GM23338 (cell line): ENCODE measurements around the gene PPP1R14B. TPM values are rescaled to one million over a fixed set of nuclear protein-coding genes. Genes with fewer than 3 reads are reported as not detected.

ENCODE experiments used
- ATAC-seq: fragments of 200-7000 bp; cut with Tn5 transposase; 3 replicates; pipeline ENCODE4 v1.9.1; 2020
- DNase-seq: peaks from one replicate; pipeline ENCODE4 v3.0.0-alpha.2; 2015; ENCODE audit warnings: low spot score
- H2AFZ ChIP-seq: fragments of 200-600 bp; sonication (generic); 2 replicates; pipeline ENCODE4 v1.8.0; 2016; ENCODE audit warnings: antibody characterized with exemption, mild to moderate bottlenecking, moderate library complexity
- H3F3A ChIP-seq: fragments of 200-600 bp; sonication (generic); replicated peaks from 2 replicates; pipeline ENCODE4 v1.8.0; 2017; ENCODE audit warnings: antibody characterized with exemption, mixed run types, low read depth
- H3K27ac ChIP-seq: fragments of 200-600 bp; sonication (generic); 2 replicates; pipeline ENCODE4 v1.6.1; 2016; ENCODE audit warnings: low read depth
- H3K27me3 ChIP-seq: fragments of 200-600 bp; sonication (generic); 2 replicates; pipeline ENCODE4 v1.8.0; 2016; ENCODE audit warnings: mild to moderate bottlenecking, mixed run types, moderate library complexity; ENCODE audit not compliant: insufficient read depth
- H3K36me3 ChIP-seq: fragments of 200-600 bp; sonication (generic); 2 replicates; pipeline ENCODE4 v1.8.0; 2016; ENCODE audit warnings: mild to moderate bottlenecking; ENCODE audit not compliant: insufficient read depth
- H3K4me1 ChIP-seq: fragments of 200-600 bp; sonication (generic); 2 replicates; pipeline ENCODE4 v1.8.0; 2016; ENCODE audit warnings: mild to moderate bottlenecking, moderate library complexity; ENCODE audit not compliant: insufficient read depth
- H3K4me2 ChIP-seq: fragments of 200-600 bp; sonication (generic); 2 replicates; pipeline ENCODE4 v1.7.1; 2017; ENCODE audit warnings: mixed run types
- H3K4me3 ChIP-seq: fragments of 200-600 bp; sonication (generic); 2 replicates; pipeline ENCODE4 v1.6.1; 2016; ENCODE audit warnings: mixed run types
- H3K79me2 ChIP-seq: fragments of 200-600 bp; sonication (generic); replicated peaks from 2 replicates; pipeline ENCODE4 v1.8.0; 2017; ENCODE audit warnings: mild to moderate bottlenecking; ENCODE audit not compliant: insufficient read depth
- H3K9me2 ChIP-seq: fragments of 200-600 bp; sonication (generic); 2 replicates; pipeline ENCODE4 v1.8.0; 2017; ENCODE audit not compliant: insufficient read depth
- H4K20me1 ChIP-seq: fragments of 200-600 bp; sonication (generic); replicated peaks from 2 replicates; pipeline ENCODE4 v1.8.0; 2017; ENCODE audit warnings: mild to moderate bottlenecking; ENCODE audit not compliant: insufficient read depth
- H3K27ac Mint-ChIP-seq: 2 replicates; pipeline ENCODE4 v1.8.0; 2020; ENCODE audit warnings: inconsistent platforms, mild to moderate bottlenecking, moderate library complexity, mixed read lengths
- H3K27me3 Mint-ChIP-seq: 3 replicates; pipeline ENCODE4 v1.8.0; 2022; ENCODE audit warnings: low read depth, mild to moderate bottlenecking, moderate library complexity, mixed read lengths, inconsistent platforms; ENCODE audit not compliant: insufficient read depth, poor library complexity
- H3K36me3 Mint-ChIP-seq: 3 replicates; pipeline ENCODE4 v1.8.0; 2021; ENCODE audit warnings: low read depth, mild to moderate bottlenecking, inconsistent platforms, moderate library complexity, mixed read lengths
- H3K4me1 Mint-ChIP-seq: 3 replicates; pipeline ENCODE4 v1.8.0; 2020; ENCODE audit warnings: mild to moderate bottlenecking, inconsistent platforms, mixed read lengths
- H3K4me3 Mint-ChIP-seq: 3 replicates; pipeline ENCODE4 v1.8.0; 2021; ENCODE audit warnings: moderate library complexity, mild to moderate bottlenecking, inconsistent platforms, mixed read lengths
- H3K9me3 Mint-ChIP-seq: 3 replicates; pipeline ENCODE4 v1.8.0; 2020; ENCODE audit warnings: moderate library complexity, mild to moderate bottlenecking, inconsistent platforms, mixed read lengths
- EZH2 ChIP-seq: fragments of 200-600 bp; sonication (generic); IDR thresholded peaks from one replicate; pipeline ENCODE4 v1.8.0; 2017; ENCODE audit warnings: antibody characterized with exemption, mild to moderate bottlenecking, low read depth; ENCODE audit not compliant: unreplicated experiment
- EZH2phosphoT487 ChIP-seq: fragments of 200-600 bp; sonication (generic); IDR thresholded peaks from one replicate; pipeline ENCODE4 v1.8.1; 2018; ENCODE audit warnings: antibody characterized with exemption; ENCODE audit not compliant: unreplicated experiment
- JUNB ChIP-seq: IDR thresholded peaks from one replicate; pipeline ENCODE4 v1.6.1; 2016; ENCODE audit warnings: antibody characterized with exemption; ENCODE audit not compliant: unreplicated experiment
- NANOG ChIP-seq: IDR thresholded peaks from 2 replicates; pipeline ENCODE4 v1.6.1; 2016; ENCODE audit warnings: antibody characterized with exemption, borderline replicate concordance
- STAT1 ChIP-seq: IDR thresholded peaks from one replicate; pipeline ENCODE4 v1.6.1; 2016; ENCODE audit warnings: antibody characterized with exemption; ENCODE audit not compliant: unreplicated experiment
- ZNF114 ChIP-seq: fragments of 250-450 bp; sonication (Bioruptor Pico); IDR thresholded peaks from 2 replicates; pipeline ENCODE4 v1.5.0; 2020; ENCODE audit warnings: mild to moderate bottlenecking, moderate library complexity
- ZNF331 ChIP-seq: fragments of 250-450 bp; sonication (Bioruptor Pico); IDR thresholded peaks from 2 replicates; pipeline ENCODE4 v1.5.0; 2020; ENCODE audit warnings: low read depth, mild to moderate bottlenecking, moderate library complexity
- polyA plus RNA-seq: library from polyadenylated mRNA; unstranded; fragments of >200 nt; fragmentation: Nextera tagmentation; extraction: Ambion mirVana; gene quantifications from 2 replicates; pipeline ENCODE4 v1.2.1, GENCODE V29; 2016
- total RNA-seq: library from RNA; depleted of rRNA; stranded (reverse); fragments of >200 nt; shearing (Covaris generic); gene quantifications from 2 replicates; pipeline ENCODE4 v1.2.3, GENCODE V29; 2014
- TF ChIP-seq, protein P1 (sequence below): IDR thresholded peaks from 2 replicates; pipeline ENCODE4 v1.6.1; 2016; ENCODE audit warnings: antibody characterized with exemption
- TF ChIP-seq, protein P2 (sequence below), 2 experiments: fragments of 200-600 bp in 1 of 2; sonication (generic) in 1 of 2; conservative IDR thresholded peaks; 2 replicates each; pipeline versions ENCODE4 v1.5.1 to v1.6.1; 2016 to 2017; ENCODE audit warnings: antibody characterized with exemption in 2 of 2, low read depth in 2 of 2, mild to moderate bottlenecking in 2 of 2, moderate library complexity in 1 of 2
- TF ChIP-seq, protein P3 (sequence below): IDR thresholded peaks from one replicate; pipeline ENCODE4 v1.6.1; 2018; ENCODE audit warnings: antibody characterized with exemption; ENCODE audit not compliant: unreplicated experiment
- TF ChIP-seq, protein P4 (sequence below): fragments of 250-450 bp; sonication (Bioruptor Pico); IDR thresholded peaks from 2 replicates; pipeline ENCODE4 v1.5.0; 2020; ENCODE audit warnings: mild to moderate bottlenecking, moderate library complexity

Gene PPP1R14B
- total and polyA plus RNA-seq, 2 experiments from 2014 or later: 250 to 315 TPM

DNA sequence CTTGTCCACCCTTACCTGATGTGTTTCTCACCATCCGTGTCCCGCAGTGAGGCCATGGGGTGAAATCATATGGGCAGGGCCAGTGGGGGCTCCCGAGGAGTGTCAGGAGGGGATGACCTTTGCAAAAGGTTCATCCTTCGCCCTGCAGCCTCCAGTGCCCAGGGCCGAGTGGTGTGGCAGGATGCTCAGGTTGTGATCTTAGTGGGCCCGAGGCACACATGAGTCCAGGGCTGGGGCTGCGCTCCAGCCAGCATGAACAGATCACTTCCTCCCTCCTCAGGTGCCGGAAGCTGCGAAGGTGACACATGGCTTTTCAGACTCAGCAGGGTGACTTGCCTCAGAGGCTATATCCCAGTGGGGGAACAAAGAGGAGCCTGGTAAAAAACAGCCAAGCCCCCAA, 8.7 kb downstream of the PPP1R14B start (continued):
- no peak for TF ChIP-seq EZH2phosphoT487
- TF ChIP-seq, protein P1, sequence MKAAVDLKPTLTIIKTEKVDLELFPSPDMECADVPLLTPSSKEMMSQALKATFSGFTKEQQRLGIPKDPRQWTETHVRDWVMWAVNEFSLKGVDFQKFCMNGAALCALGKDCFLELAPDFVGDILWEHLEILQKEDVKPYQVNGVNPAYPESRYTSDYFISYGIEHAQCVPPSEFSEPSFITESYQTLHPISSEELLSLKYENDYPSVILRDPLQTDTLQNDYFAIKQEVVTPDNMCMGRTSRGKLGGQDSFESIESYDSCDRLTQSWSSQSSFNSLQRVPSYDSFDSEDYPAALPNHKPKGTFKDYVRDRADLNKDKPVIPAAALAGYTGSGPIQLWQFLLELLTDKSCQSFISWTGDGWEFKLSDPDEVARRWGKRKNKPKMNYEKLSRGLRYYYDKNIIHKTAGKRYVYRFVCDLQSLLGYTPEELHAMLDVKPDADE: no peak

DNA sequence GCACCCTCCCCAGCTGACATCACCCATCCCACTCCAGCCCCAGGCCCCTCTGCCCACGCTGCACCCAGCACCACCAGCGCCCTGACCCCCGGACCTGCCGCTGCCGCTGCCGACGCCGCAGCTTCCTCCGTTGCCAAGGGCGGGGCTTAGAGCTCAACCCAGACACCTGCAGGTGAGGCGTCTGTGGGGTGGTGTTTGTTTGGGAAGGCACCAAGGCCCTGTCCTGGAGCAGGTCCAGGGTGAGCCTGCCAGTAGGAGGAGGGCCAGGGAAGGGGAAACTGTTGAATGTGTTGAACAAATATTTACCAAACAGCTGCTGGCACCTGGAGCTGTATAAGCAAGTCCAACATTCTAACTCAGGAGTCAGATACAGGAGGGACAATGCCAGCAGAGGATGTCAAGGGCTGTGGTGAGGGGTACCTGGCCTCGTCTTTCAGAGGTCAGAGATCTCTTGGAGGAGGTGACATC, 9.2 kb downstream of the PPP1R14B start:
- Histone ChIP-seq H3K36me3 (no peaks in the 10 kb centered on the region), H3K27me3 (peaks cover 13% of the 10 kb centered on the region; the same call in 1 of the 2 replicates), H3K4me3 (no peak overlapping the region), H4K20me1 (no peaks in the 10 kb centered on the region), H3F3A (peaks cover 29% of the 10 kb centered on the region), H3K9me2 (no peaks in the 10 kb centered on the region), H2AFZ (no peak overlapping the region), H3K4me2 (no peak overlapping the region), H3K4me1 (peaks cover 11% of the 10 kb centered on the region; the same call in 1 of the 2 replicates), H3K27ac (no peak overlapping the region), H3K79me2 (peaks cover 9% of the 10 kb centered on the region)
- ATAC-seq (no peak), DNase-seq (no peak)
- Mint-ChIP-seq H3K27ac (no peak overlapping the region), H3K4me3 (no peak overlapping the region), H3K4me1 (peaks cover 18% of the 10 kb centered on the region), H3K9me3 (no peaks in the 10 kb centered on the region), H3K27me3 (peaks cover 32% of the 10 kb centered on the region), H3K36me3 (peaks cover 8% of the 10 kb centered on the region)
- TF ChIP-seq EZH2: no peak
- TF ChIP-seq, protein P2, sequence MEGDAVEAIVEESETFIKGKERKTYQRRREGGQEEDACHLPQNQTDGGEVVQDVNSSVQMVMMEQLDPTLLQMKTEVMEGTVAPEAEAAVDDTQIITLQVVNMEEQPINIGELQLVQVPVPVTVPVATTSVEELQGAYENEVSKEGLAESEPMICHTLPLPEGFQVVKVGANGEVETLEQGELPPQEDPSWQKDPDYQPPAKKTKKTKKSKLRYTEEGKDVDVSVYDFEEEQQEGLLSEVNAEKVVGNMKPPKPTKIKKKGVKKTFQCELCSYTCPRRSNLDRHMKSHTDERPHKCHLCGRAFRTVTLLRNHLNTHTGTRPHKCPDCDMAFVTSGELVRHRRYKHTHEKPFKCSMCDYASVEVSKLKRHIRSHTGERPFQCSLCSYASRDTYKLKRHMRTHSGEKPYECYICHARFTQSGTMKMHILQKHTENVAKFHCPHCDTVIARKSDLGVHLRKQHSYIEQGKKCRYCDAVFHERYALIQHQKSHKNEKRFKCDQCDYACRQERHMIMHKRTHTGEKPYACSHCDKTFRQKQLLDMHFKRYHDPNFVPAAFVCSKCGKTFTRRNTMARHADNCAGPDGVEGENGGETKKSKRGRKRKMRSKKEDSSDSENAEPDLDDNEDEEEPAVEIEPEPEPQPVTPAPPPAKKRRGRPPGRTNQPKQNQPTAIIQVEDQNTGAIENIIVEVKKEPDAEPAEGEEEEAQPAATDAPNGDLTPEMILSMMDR (conservative IDR thresholded peaks at IDR 0.05; ENCODE audit: low read depth in 2 of 2): no peak
- TF ChIP-seq, protein P3, sequence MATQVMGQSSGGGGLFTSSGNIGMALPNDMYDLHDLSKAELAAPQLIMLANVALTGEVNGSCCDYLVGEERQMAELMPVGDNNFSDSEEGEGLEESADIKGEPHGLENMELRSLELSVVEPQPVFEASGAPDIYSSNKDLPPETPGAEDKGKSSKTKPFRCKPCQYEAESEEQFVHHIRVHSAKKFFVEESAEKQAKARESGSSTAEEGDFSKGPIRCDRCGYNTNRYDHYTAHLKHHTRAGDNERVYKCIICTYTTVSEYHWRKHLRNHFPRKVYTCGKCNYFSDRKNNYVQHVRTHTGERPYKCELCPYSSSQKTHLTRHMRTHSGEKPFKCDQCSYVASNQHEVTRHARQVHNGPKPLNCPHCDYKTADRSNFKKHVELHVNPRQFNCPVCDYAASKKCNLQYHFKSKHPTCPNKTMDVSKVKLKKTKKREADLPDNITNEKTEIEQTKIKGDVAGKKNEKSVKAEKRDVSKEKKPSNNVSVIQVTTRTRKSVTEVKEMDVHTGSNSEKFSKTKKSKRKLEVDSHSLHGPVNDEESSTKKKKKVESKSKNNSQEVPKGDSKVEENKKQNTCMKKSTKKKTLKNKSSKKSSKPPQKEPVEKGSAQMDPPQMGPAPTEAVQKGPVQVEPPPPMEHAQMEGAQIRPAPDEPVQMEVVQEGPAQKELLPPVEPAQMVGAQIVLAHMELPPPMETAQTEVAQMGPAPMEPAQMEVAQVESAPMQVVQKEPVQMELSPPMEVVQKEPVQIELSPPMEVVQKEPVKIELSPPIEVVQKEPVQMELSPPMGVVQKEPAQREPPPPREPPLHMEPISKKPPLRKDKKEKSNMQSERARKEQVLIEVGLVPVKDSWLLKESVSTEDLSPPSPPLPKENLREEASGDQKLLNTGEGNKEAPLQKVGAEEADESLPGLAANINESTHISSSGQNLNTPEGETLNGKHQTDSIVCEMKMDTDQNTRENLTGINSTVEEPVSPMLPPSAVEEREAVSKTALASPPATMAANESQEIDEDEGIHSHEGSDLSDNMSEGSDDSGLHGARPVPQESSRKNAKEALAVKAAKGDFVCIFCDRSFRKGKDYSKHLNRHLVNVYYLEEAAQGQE: no peak
- TF ChIP-seq, protein P4, sequence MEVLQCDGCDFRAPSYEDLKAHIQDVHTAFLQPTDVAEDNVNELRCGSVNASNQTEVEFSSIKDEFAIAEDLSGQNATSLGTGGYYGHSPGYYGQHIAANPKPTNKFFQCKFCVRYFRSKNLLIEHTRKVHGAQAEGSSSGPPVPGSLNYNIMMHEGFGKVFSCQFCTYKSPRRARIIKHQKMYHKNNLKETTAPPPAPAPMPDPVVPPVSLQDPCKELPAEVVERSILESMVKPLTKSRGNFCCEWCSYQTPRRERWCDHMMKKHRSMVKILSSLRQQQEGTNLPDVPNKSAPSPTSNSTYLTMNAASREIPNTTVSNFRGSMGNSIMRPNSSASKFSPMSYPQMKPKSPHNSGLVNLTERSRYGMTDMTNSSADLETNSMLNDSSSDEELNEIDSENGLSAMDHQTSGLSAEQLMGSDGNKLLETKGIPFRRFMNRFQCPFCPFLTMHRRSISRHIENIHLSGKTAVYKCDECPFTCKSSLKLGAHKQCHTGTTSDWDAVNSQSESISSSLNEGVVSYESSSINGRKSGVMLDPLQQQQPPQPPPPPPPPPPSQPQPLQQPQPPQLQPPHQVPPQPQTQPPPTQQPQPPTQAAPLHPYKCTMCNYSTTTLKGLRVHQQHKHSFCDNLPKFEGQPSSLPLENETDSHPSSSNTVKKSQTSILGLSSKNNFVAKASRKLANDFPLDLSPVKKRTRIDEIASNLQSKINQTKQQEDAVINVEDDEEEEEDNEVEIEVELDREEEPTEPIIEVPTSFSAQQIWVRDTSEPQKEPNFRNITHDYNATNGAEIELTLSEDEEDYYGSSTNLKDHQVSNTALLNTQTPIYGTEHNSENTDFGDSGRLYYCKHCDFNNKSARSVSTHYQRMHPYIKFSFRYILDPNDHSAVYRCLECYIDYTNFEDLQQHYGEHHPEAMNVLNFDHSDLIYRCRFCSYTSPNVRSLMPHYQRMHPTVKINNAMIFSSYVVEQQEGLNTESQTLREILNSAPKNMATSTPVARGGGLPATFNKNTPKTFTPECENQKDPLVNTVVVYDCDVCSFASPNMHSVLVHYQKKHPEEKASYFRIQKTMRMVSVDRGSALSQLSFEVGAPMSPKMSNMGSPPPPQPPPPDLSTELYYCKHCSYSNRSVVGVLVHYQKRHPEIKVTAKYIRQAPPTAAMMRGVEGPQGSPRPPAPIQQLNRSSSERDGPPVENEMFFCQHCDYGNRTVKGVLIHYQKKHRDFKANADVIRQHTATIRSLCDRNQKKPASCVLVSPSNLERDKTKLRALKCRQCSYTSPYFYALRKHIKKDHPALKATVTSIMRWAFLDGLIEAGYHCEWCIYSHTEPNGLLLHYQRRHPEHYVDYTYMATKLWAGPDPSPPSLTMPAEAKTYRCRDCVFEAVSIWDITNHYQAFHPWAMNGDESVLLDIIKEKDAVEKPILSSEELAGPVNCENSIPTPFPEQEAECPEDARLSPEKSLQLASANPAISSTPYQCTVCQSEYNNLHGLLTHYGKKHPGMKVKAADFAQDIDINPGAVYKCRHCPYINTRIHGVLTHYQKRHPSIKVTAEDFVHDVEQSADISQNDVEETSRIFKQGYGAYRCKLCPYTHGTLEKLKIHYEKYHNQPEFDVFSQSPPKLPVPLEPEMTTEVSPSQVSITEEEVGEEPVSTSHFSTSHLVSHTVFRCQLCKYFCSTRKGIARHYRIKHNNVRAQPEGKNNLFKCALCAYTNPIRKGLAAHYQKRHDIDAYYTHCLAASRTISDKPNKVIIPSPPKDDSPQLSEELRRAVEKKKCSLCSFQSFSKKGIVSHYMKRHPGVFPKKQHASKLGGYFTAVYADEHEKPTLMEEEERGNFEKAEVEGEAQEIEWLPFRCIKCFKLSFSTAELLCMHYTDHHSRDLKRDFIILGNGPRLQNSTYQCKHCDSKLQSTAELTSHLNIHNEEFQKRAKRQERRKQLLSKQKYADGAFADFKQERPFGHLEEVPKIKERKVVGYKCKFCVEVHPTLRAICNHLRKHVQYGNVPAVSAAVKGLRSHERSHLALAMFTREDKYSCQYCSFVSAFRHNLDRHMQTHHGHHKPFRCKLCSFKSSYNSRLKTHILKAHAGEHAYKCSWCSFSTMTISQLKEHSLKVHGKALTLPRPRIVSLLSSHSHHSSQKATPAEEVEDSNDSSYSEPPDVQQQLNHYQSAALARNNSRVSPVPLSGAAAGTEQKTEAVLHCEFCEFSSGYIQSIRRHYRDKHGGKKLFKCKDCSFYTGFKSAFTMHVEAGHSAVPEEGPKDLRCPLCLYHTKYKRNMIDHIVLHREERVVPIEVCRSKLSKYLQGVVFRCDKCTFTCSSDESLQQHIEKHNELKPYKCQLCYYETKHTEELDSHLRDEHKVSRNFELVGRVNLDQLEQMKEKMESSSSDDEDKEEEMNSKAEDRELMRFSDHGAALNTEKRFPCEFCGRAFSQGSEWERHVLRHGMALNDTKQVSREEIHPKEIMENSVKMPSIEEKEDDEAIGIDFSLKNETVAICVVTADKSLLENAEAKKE: no peak
- no peak for TF ChIP-seq JUNB
- TF ChIP-seq, protein P1: no peak
- TF ChIP-seq ZNF331 (CRISPR knock-in tag): no peak
- no peak for TF ChIP-seq STAT1
- no peak for TF ChIP-seq NANOG
- no peak for TF ChIP-seq ZNF114
- no peak for TF ChIP-seq EZH2phosphoT487
